Measurements from ENCODE around the gene GTF2A2. TPM values are rescaled to one million over a fixed set of nuclear protein-coding genes. Genes with fewer than 3 reads are reported as not detected.
"Not testable (repeated sequence)": the region's sequence is repeated elsewhere in the genome, so short reads cannot be mapped to it uniquely, and the experiment has no call there.

Gene GTF2A2
- total RNA-seq, 1 donor from 2014 or later, result 36.8 TPM

DNA sequence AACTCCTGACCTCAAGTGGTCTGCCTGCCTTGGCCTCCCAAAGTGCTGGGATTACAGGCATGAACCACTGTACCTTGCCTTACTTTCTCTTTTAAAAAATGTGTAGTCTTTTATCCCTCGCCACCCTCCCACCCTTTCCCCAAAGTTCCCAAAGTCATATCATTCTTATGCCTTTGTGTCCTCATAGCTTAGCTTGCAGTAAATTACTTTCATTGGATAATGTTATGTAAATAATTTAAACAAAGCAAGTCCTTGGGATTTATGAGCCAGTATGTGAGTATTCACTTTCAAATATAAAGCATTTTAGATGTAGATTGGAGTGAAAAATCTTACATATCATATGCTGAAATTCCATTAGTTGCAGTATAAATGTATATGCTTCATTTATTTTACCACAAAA lies 11.0 kb downstream of the GTF2A2 start:
- intact Hi-C loops (cut with DNase I), result no loop called here
- TF ChIP-seq, protein P1, sequence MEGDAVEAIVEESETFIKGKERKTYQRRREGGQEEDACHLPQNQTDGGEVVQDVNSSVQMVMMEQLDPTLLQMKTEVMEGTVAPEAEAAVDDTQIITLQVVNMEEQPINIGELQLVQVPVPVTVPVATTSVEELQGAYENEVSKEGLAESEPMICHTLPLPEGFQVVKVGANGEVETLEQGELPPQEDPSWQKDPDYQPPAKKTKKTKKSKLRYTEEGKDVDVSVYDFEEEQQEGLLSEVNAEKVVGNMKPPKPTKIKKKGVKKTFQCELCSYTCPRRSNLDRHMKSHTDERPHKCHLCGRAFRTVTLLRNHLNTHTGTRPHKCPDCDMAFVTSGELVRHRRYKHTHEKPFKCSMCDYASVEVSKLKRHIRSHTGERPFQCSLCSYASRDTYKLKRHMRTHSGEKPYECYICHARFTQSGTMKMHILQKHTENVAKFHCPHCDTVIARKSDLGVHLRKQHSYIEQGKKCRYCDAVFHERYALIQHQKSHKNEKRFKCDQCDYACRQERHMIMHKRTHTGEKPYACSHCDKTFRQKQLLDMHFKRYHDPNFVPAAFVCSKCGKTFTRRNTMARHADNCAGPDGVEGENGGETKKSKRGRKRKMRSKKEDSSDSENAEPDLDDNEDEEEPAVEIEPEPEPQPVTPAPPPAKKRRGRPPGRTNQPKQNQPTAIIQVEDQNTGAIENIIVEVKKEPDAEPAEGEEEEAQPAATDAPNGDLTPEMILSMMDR (IDR thresholded peaks at IDR 0.05), result no peak
- no peak for TF ChIP-seq POLR2AphosphoS5 (IDR thresholded peaks at IDR 0.05; ENCODE audit: insufficient read depth in 1 of 2, low read depth in 1 of 2)
- no peaks in the 10 kb centered on the region for H3K9me3 ChIP-seq
- H3K4me3 ChIP-seq, result no peak overlapping the region
- H3K4me1 ChIP-seq, result no peaks in the 10 kb centered on the region
- peaks cover 0 to 30% of the 10 kb centered on the region in 2 donors for H3K36me3 ChIP-seq
- DNase-seq (ENCODE audit: extremely low spot score in 2 of 2), result no peak
- H3K27me3 ChIP-seq, result no peaks in the 10 kb centered on the region
- no peak overlapping the region for H3K27ac ChIP-seq

DNA sequence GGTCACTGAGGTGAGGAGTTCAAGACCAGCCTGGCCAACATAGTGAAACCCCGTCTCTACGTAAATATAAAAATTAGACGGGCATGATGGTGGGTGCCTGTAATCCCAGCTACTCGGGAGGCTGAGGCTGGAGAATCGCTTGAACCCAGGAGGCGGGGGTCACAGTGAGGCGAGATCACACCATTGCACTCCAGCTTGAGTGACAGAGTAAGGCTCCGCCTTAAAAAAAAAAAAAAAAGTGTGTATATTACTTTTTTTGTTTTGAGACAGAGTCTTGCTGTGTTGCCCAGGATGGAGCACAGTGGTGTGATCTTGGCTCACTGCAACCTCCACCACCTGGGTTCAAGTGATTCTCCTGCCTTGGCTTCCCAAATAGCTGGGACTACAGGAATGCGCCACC lies 11.5 kb downstream of the GTF2A2 start:
- H3K4me1 ChIP-seq; H3K9me3 ChIP-seq; H3K4me3 ChIP-seq; intact Hi-C loops (cut with DNase I); DNase-seq (ENCODE audit: extremely low spot score in 2 of 2); H3K27me3 ChIP-seq; H3K27ac ChIP-seq: not testable (repeated sequence)
- H3K36me3 ChIP-seq, result peaks cover 0 to 29% of the 10 kb centered on the region in 2 donors

DNA sequence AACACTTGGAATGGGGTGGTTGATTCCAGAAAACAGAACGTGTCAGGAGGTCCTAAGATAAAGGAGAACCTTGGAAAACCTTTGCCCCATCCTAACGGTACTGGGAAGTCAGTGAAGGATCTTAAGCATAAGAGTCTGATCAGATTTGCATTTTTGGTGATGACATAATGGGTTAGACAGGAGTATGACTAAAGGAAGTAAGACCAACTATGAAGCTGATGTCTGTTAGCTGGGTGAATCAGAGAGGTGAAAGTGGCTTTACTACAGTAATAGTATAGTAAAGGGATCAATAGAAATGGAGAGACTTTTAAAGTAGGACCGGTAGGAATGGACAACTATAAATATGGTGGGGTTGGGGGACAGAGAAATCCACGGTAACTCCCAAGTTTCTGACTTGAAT lies 12.6 kb downstream of the GTF2A2 start:
- no peak for DNase-seq (ENCODE audit: extremely low spot score in 2 of 2)

DNA sequence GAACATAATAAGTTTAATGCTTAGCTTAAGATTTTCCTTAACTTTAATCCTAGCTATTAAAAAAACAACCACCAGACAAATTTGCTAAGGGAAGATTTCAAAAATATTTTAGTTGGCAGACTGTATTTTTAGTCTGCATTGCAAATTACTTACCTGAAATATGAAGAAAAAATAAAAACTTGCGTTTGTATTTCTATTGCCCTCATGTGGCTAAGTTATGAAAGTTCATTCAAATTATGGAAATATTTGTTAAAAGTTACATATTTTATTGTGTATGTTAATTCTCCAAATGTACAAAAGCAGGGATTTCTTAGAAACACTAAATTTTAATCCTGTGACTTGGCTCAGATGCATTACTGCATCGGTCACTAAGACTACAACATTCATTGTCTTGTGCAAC lies 15.0 kb downstream of the GTF2A2 start:
- intact Hi-C loops (cut with DNase I), result no loop called here

More for the DNA sequence above, 12.6 kb downstream of the GTF2A2 start:
- intact Hi-C loops (cut with DNase I), result no loop called here
- H3K27ac ChIP-seq, result no peak overlapping the region
- H3K27me3 ChIP-seq, result no peaks in the 10 kb centered on the region
- peaks cover 0 to 29% of the 10 kb centered on the region in 2 donors for H3K36me3 ChIP-seq
- TF ChIP-seq, protein P1 (IDR thresholded peaks at IDR 0.05), result no peak
- TF ChIP-seq POLR2AphosphoS5 (IDR thresholded peaks at IDR 0.05; ENCODE audit: insufficient read depth in 1 of 2, low read depth in 1 of 2), result no peak
- TF ChIP-seq POLR2A (IDR thresholded peaks at IDR 0.05), result no peak
- no peaks in the 10 kb centered on the region for H3K9me3 ChIP-seq
- no peak overlapping the region for H3K4me3 ChIP-seq
- H3K4me1 ChIP-seq, result no peaks in the 10 kb centered on the region

DNA sequence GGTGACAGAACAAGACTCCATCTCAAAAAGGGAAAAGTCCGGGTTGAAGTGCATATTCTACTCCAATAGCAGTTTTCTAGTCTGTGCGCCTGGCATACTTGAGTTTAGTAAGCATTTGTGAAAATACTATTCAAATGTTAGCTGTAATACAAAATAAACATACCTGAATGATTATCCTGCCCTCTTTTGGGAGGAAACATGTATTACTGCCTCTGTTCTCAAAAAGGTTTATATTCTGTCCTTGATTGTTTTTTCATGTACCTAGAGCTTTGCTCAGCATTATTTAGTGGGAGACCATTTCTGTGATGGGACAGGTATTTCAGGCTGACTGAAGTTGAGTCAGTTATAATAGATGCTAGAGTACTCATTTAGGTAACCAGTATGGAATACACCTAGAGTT lies 19.8 kb downstream of the GTF2A2 start:
- H3K9me3 ChIP-seq; intact Hi-C loops (cut with DNase I); H3K36me3 ChIP-seq; H3K4me3 ChIP-seq; H3K4me1 ChIP-seq; DNase-seq (ENCODE audit: extremely low spot score in 2 of 2); H3K27me3 ChIP-seq; H3K27ac ChIP-seq: not testable (repeated sequence)

More for the DNA sequence above, 15.0 kb downstream of the GTF2A2 start:
- no peaks in the 10 kb centered on the region for H3K9me3 ChIP-seq
- H3K27ac ChIP-seq, result no peak overlapping the region
- H3K4me1 ChIP-seq, result no peaks in the 10 kb centered on the region
- TF ChIP-seq POLR2A (IDR thresholded peaks at IDR 0.05) (no peak), POLR2AphosphoS5 (IDR thresholded peaks at IDR 0.05; ENCODE audit: insufficient read depth in 1 of 2, low read depth in 1 of 2) (no peak)
- TF ChIP-seq, protein P1 (IDR thresholded peaks at IDR 0.05), result no peak
- H3K27me3 ChIP-seq, result no peaks in the 10 kb centered on the region
- H3K36me3 ChIP-seq, result peaks cover 0 to 18% of the 10 kb centered on the region in 2 donors
- no peak for DNase-seq (ENCODE audit: extremely low spot score in 2 of 2)
- no peak overlapping the region for H3K4me3 ChIP-seq

DNA sequence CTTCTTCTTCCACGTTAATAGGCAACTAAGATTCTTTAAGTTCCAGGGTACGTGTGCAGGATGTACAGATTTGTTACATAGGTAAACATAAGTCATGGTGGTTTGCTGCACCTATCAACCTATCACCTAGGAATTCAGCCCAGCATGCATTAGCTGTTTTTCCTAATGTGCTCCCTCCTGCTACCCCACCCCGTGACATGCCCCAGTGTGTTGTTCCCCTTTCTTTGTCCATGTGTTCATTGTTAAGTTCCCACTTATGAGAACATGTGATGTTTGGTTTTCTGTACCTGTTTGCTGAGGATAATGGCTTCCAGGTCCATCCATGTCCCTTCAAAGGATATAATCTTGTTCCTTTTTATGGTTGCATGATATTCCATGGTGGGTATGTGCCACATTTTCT lies 21.1 kb downstream of the GTF2A2 start:
- H3K27ac ChIP-seq, result no peak overlapping the region
- no peaks in the 10 kb centered on the region for H3K4me1 ChIP-seq
- DNase-seq (ENCODE audit: extremely low spot score in 2 of 2), result no peak
- no peak overlapping the region for H3K4me3 ChIP-seq
- peaks cover 0 to 3% of the 10 kb centered on the region in 2 donors for H3K36me3 ChIP-seq
- no peaks in the 10 kb centered on the region for H3K27me3 ChIP-seq
- TF ChIP-seq POLR2AphosphoS5 (IDR thresholded peaks at IDR 0.05; ENCODE audit: insufficient read depth in 1 of 2, low read depth in 1 of 2), result no peak
- TF ChIP-seq, protein P1 (IDR thresholded peaks at IDR 0.05), result no peak
- TF ChIP-seq POLR2A (IDR thresholded peaks at IDR 0.05), result no peak
- intact Hi-C loops (cut with DNase I), result no loop called here
- no peaks in the 10 kb centered on the region for H3K9me3 ChIP-seq
